NCI-H1694 treated with DMSO at 0.1 percent for 48 hours (cell line): ENCODE data around the gene SPRED2.

Experiments used
- DNase-seq: peaks from one replicate; lab custom pipeline; 2025; lab: John Stamatoyannopoulos, UW

The SPRED2 gene

GRCh38 chr2:65311049-65311448, 121.3 kb downstream of the SPRED2 start:
- DNase-seq = no peak

GRCh38 chr2:65309699-65310098, 122.7 kb downstream of the SPRED2 start:
- DNase-seq = no peak

- DNase-seq = no peak
Measured at GRCh38 chr2:65305934-65306333, 126.5 kb downstream of the SPRED2 start.

- peak; percentile 49 for DNase-seq
Measured at GRCh38 chr2:65300761-65301711, 131.4 kb downstream of the SPRED2 start.

GRCh38 chr2:65300134-65300760, 132.2 kb downstream of the SPRED2 start:
- no peak for DNase-seq

- DNase-seq = no peak
Measured at GRCh38 chr2:65299246-65299645, 133.2 kb downstream of the SPRED2 start.

- no peak for DNase-seq
Measured at GRCh38 chr2:65298089-65298488, 134.3 kb downstream of the SPRED2 start.

- no peak for DNase-seq
Measured at GRCh38 chr2:65297544-65297943, 134.9 kb downstream of the SPRED2 start.

- DNase-seq = no peak
Measured at GRCh38 chr2:65296971-65297370, 135.4 kb downstream of the SPRED2 start.

- no peak for DNase-seq
Measured at GRCh38 chr2:65294701-65295100, 137.7 kb downstream of the SPRED2 start.

GRCh38 chr2:65294136-65294535, 138.3 kb downstream of the SPRED2 start:
- no peak for DNase-seq

- no peak for DNase-seq
Measured at GRCh38 chr2:65293376-65293775, 139.0 kb downstream of the SPRED2 start.

GRCh38 chr2:65292461-65293011, 139.9 kb downstream of the SPRED2 start:
- peak; percentile 10 for DNase-seq

GRCh38 chr2:65292106-65292400, 140.3 kb downstream of the SPRED2 start:
- DNase-seq = no peak

- no peak for DNase-seq
Measured at GRCh38 chr2:65291216-65292105, 140.9 kb downstream of the SPRED2 start.

GRCh38 chr2:65287364-65287763, 145.0 kb downstream of the SPRED2 start:
- no peak for DNase-seq

- DNase-seq = no peak
Measured at GRCh38 chr2:65282477-65283053, 149.8 kb downstream of the SPRED2 start.

- DNase-seq = peak; percentile 56
Measured at GRCh38 chr2:65281627-65282351, 150.6 kb downstream of the SPRED2 start.

- no peak for DNase-seq
Measured at GRCh38 chr2:65279756-65280155, 152.6 kb downstream of the SPRED2 start.

- DNase-seq = no peak
Measured at GRCh38 chr2:65278531-65278981, 153.8 kb downstream of the SPRED2 start.
